ENCODE results near the gene TECR. TPM values are rescaled to one million over a fixed set of nuclear protein-coding genes. Genes with fewer than 3 reads are reported as not detected.
A peak's percentile ranks its signal among the peaks of the same experiment; 100 is the strongest.

Gene TECR
- total RNA-seq, 1 donor from 2014 or later, result 106 TPM

GRCh38 chr19:14555918-14556661 lies 26.7 kb downstream of the TECR start:
- Mint-ChIP-seq H3K4me1 (ENCODE audit: low read depth, unreplicated experiment) (peaks cover 14% of the 10 kb centered on the region), H3K27me3 (ENCODE audit: low read depth, unreplicated experiment) (no peaks in the 10 kb centered on the region), H3K4me3 (ENCODE audit: unreplicated experiment) (no peak overlapping the region), H3K27ac (ENCODE audit: unreplicated experiment) (peak overlapping the region; percentile 87), H3K9me3 (ENCODE audit: unreplicated experiment) (no peaks in the 10 kb centered on the region), H3K36me3 (ENCODE audit: low read depth, unreplicated experiment) (peaks cover 1% of the 10 kb centered on the region)
- H3K9ac ChIP-seq (ENCODE audit: low read length), result peak overlapping the region; percentile 33
- H3K27ac ChIP-seq (ENCODE audit: low read depth, low read length), result peak overlapping the region; percentile 1
- DNase-seq (ENCODE audit: low read depth), result peak; percentile 68
- peaks cover 40% of the 10 kb centered on the region for H4K20me1 ChIP-seq (ENCODE audit: insufficient read depth, low read length)
- TF ChIP-seq CTCF (IDR thresholded peaks at IDR 0.05; ENCODE audit: insufficient read depth, low read depth, low read length) (no peak), EZH2 (IDR thresholded peaks at IDR 0.05; ENCODE audit: insufficient read depth, low read length) (no peak)
- no peak overlapping the region for H3K4me3 ChIP-seq (ENCODE audit: insufficient read depth, low read depth, low read length)
- H3K9me3 ChIP-seq (ENCODE audit: insufficient read depth, low read depth, low read length), result no peaks in the 10 kb centered on the region
- peak overlapping the region; percentile 20 for H2AFZ ChIP-seq (ENCODE audit: low read depth, low read length)
- peaks cover 26% of the 10 kb centered on the region for H3K79me2 ChIP-seq (ENCODE audit: insufficient read depth, low read length)
- no peaks in the 10 kb centered on the region for H3K36me3 ChIP-seq (ENCODE audit: insufficient read depth, low read length)
- H3K4me1 ChIP-seq (ENCODE audit: insufficient read depth, low read length), result peaks cover 14% of the 10 kb centered on the region
- FAIRE-seq, result no peak
- H3K27me3 ChIP-seq (ENCODE audit: insufficient read depth, low read length), result no peaks in the 10 kb centered on the region
- H3K4me2 ChIP-seq (ENCODE audit: low read length), result peak overlapping the region; percentile 81

- Histone ChIP-seq H3K27ac (ENCODE audit: low read depth, low read length) (peak overlapping the region; percentile 1), H4K20me1 (ENCODE audit: insufficient read depth, low read length) (peaks cover 38% of the 10 kb centered on the region), H3K27me3 (ENCODE audit: insufficient read depth, low read length) (no peaks in the 10 kb centered on the region), H3K36me3 (ENCODE audit: insufficient read depth, low read length) (no peaks in the 10 kb centered on the region), H2AFZ (ENCODE audit: low read depth, low read length) (peak overlapping the region; percentile 89), H3K9ac (ENCODE audit: low read length) (peak overlapping the region; percentile 33), H3K79me2 (ENCODE audit: insufficient read depth, low read length) (peaks cover 28% of the 10 kb centered on the region), H3K9me3 (ENCODE audit: insufficient read depth, low read depth, low read length) (no peaks in the 10 kb centered on the region), H3K4me2 (ENCODE audit: low read length) (peak overlapping the region; percentile 81), H3K4me3 (ENCODE audit: insufficient read depth, low read depth, low read length) (peak overlapping the region; percentile 46), H3K4me1 (ENCODE audit: insufficient read depth, low read length) (peaks cover 17% of the 10 kb centered on the region)
- Mint-ChIP-seq H3K4me1 (ENCODE audit: low read depth, unreplicated experiment) (peaks cover 10% of the 10 kb centered on the region), H3K36me3 (ENCODE audit: low read depth, unreplicated experiment) (peaks cover 1% of the 10 kb centered on the region), H3K27me3 (ENCODE audit: low read depth, unreplicated experiment) (no peaks in the 10 kb centered on the region), H3K4me3 (ENCODE audit: unreplicated experiment) (no peak overlapping the region), H3K9me3 (ENCODE audit: unreplicated experiment) (no peaks in the 10 kb centered on the region), H3K27ac (ENCODE audit: unreplicated experiment) (no peak overlapping the region)
- FAIRE-seq (no peak), DNase-seq (ENCODE audit: low read depth) (peak; percentile 47)
- TF ChIP-seq CTCF (IDR thresholded peaks at IDR 0.05; ENCODE audit: insufficient read depth, low read depth, low read length) (peak; percentile 70), EZH2 (IDR thresholded peaks at IDR 0.05; ENCODE audit: insufficient read depth, low read length) (no peak)
Measured at GRCh38 chr19:14556662-14557188, 27.3 kb downstream of the TECR start.
